Effector CD4-positive, alpha-beta T cell (primary cell): ENCODE data around the gene PCNX2.
"Not testable (repeated sequence)": the region's sequence is repeated elsewhere in the genome, so short reads cannot be mapped to it uniquely, and the experiment has no call there.

ENCODE experiments used
- DNase-seq: peaks from one replicate; pipeline ENCODE4 v3.0.0-alpha.2; 2020

The PCNX2 gene

GRCh38 chr1:233040494-233040893 is 255.0 kb downstream of the PCNX2 start:
- no peak for DNase-seq

- no peak for DNase-seq
Measured at GRCh38 chr1:233038581-233038980, 256.9 kb downstream of the PCNX2 start.

GRCh38 chr1:233037843-233038242 is 257.7 kb downstream of the PCNX2 start:
- DNase-seq = no peak

- DNase-seq = no peak
Measured at GRCh38 chr1:233034836-233035235, 260.7 kb downstream of the PCNX2 start.

GRCh38 chr1:233033361-233033760 is 262.2 kb downstream of the PCNX2 start:
- DNase-seq = no peak

- no peak for DNase-seq
Measured at GRCh38 chr1:233032916-233033315, 262.6 kb downstream of the PCNX2 start.

- DNase-seq = no peak
Measured at GRCh38 chr1:233031521-233031920, 264.0 kb downstream of the PCNX2 start.

GRCh38 chr1:233027046-233027445 is 268.5 kb downstream of the PCNX2 start:
- DNase-seq = no peak

- no peak for DNase-seq
Measured at GRCh38 chr1:233025567-233025966, 270.0 kb downstream of the PCNX2 start.

GRCh38 chr1:233025157-233025556 is 270.4 kb downstream of the PCNX2 start:
- no peak for DNase-seq

GRCh38 chr1:233024199-233024598 is 271.3 kb downstream of the PCNX2 start:
- no peak for DNase-seq

GRCh38 chr1:233022246-233022645 is 273.3 kb downstream of the PCNX2 start:
- DNase-seq = no peak

- DNase-seq = no peak
Measured at GRCh38 chr1:233020426-233020825, 275.1 kb downstream of the PCNX2 start.

- DNase-seq = no peak
Measured at GRCh38 chr1:233019778-233020325, 275.7 kb downstream of the PCNX2 start.

GRCh38 chr1:233019083-233019482 is 276.4 kb downstream of the PCNX2 start:
- no peak for DNase-seq

- no peak for DNase-seq
Measured at GRCh38 chr1:233016798-233017197, 278.7 kb downstream of the PCNX2 start.

- DNase-seq = no peak
Measured at GRCh38 chr1:233015965-233016364, 279.6 kb downstream of the PCNX2 start.

GRCh38 chr1:233012021-233012420 is 283.5 kb downstream of the PCNX2 start:
- DNase-seq = no peak

- no peak for DNase-seq
Measured at GRCh38 chr1:233010146-233010545, 285.4 kb downstream of the PCNX2 start.

GRCh38 chr1:233006541-233006973 is 289.0 kb downstream of the PCNX2 start:
- DNase-seq = no peak

- no peak for DNase-seq
Measured at GRCh38 chr1:233006108-233006507, 289.4 kb downstream of the PCNX2 start.

GRCh38 chr1:233005703-233006102 is 289.8 kb downstream of the PCNX2 start:
- DNase-seq = no peak

GRCh38 chr1:233005156-233005555 is 290.4 kb downstream of the PCNX2 start:
- no peak for DNase-seq

- DNase-seq = no peak
Measured at GRCh38 chr1:233004451-233004850, 291.1 kb downstream of the PCNX2 start.

GRCh38 chr1:233003638-233004037 is 291.9 kb downstream of the PCNX2 start:
- not testable (repeated sequence) for DNase-seq
